RWPE1 (cell line): ENCODE data around the gene PTGIR.

Source experiments
- CTCF ChIA-PET: fragments of 350-600 bp; sonication (Branson Sonifier 250); formaldehyde crosslinking; extraction: SDS; loops from one replicate; lab custom pipeline; 2021; lab: Yijun Ruan, JAX
- POLR2A ChIA-PET: fragments of 400-600 bp; formaldehyde crosslinking; extraction: SDS; loops from one replicate; lab custom pipeline; 2020; ENCODE audit warnings: antibody characterized with exemption; ENCODE audit not compliant: low non-redundant PET; lab: Yijun Ruan, JAX
- DNase-seq: peaks from one replicate; pipeline ENCODE4 v3.0.0; 2012; ENCODE audit warnings: low spot score
- H3K27ac ChIP-seq: fragments of 450-650 bp; 2 replicates; pipeline ENCODE4 v1.5.1; 2017
- CTCF ChIP-seq: fragments of 450-650 bp; conservative IDR thresholded peaks from 2 replicates; pipeline ENCODE4 v1.5.1; 2017; ENCODE audit warnings: low read depth, mild to moderate bottlenecking

The PTGIR gene

DNA sequence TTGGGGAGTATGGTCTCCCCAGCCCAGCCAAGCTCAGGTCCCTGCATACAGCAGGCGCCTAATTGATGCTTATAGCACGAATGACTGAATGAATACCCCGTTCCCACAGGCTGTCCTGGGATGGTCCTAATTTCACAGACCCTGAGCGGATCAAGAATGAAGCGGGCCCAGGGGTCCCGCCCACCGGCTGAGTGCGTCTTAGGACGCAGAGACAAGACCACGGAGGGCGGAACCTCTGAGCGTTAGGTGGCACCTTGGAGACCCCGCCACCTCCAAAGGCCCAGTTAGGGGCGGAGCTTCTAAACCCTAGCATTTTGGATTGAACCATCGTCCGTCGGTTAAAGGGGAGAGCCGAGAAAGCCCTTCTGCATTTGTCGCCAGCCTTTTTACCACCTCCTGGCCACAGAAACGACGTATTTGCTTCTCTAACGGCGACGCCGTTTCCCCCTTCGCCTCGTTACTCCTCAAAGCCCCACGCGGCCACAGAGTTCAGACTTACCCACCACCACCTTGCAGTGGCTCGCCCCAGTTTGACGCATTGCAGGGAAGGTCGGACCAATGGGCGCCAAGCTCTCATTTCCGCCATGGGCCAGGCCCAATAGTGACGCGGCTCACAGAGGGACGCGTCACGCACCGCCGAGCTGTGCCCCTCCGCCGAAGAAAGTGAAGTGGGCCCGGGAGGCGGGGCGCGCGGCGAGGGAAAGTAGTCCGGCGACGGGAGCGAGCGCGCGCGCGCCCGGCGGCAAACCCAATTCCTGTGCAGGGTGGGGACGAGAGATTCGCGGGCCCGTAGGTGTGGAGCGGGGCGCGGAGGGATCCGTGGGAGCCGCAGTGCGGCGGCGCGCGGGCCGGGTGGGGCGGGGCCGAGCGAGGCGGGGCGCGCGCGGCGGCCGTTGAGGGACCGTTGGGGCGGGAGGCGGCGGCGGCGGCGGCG, 24.2 kb downstream of the PTGIR start:
- CTCF ChIA-PET: interaction anchor here (0.6 to 0.9 kb wide), 2 partner anchors 14 to 104 kb away, joined by 3 read pairs; no protein-coding TSS in a partner anchor

GRCh38 chr19:46599716-46600373, 25.0 kb downstream of the PTGIR start:
- peak overlapping the region; percentile 97 for H3K27ac ChIP-seq
- DNase-seq: no peak
- TF ChIP-seq CTCF: no peak
- ChIA-PET CTCF (interaction anchor here (0.9 kb wide), 1 partner anchor 14 kb away, joined by 3 read pairs; no protein-coding TSS in a partner anchor), POLR2A (interaction anchor here (0.5 to 0.7 kb wide), 3 partner anchors 9 to 73 kb away, joined by 3 to 4 read pairs (median 3); no protein-coding TSS in a partner anchor)

More for the DNA sequence above, 24.2 kb downstream of the PTGIR start:
- H3K27ac ChIP-seq: peak overlapping the region; percentile 97
- no peak for TF ChIP-seq CTCF
- POLR2A ChIA-PET: interaction anchor here (0.5 to 0.7 kb wide), 5 partner anchors 8 to 207 kb away, joined by 3 to 4 read pairs (median 3); no protein-coding TSS in a partner anchor
- DNase-seq: peak; percentile 99

DNA sequence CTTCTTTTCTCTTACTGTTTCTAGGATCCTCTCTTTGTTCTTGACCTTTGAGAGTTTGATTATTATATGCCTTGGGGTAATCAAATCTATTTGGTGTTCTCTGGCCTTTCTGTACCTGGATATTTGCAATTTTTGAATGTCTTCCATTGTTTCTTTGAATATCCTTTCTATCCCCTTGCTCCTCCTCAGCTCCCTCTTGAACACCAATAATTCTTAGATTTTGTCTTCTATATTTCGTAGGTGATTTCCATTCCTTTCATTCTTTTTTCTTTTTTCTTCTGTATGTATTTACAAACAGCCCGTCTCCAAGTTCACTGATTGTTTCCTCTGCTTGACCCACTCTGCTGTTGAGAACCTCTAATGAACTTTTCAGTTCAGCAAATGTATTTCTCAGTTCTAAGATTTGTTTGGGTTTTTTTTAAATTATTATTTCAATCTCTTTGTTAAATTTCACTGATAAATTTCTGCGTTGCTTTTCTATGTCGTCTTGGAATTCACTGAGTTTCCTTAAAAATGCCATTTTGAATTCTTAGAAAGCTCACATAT, 26.4 kb downstream of the PTGIR start:
- no peak overlapping the region for H3K27ac ChIP-seq
- ChIA-PET POLR2A (no interaction called here), CTCF (interaction anchor here (0.6 kb wide), 1 partner anchor 61 kb away, joined by 3 read pairs; no protein-coding TSS in a partner anchor)
- TF ChIP-seq CTCF: no peak
- DNase-seq: no peak

DNA sequence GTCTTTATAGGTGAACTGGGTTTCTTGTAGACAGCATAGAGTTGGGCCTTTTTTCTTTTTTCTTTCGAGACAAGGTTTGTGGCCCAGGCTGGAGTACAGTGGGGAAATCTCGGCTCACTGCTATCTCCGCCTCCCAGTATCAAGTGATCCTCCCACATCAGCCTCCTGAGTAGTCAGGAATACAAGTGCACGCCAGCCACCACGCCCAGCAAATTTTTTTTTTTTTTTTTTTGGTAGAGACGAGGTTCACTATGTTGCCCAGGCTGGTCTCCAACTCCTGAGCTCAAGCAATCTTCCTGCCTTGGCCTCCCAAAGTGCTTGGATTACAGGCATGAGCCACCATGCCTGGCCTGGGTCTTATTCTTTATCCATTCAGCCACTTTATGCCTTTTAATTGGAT, 28.9 kb downstream of the PTGIR start:
- ChIA-PET POLR2A (interaction anchor here (0.6 kb wide), 1 partner anchor 29 kb away, joined by 3 read pairs; no protein-coding TSS in a partner anchor), CTCF (no interaction called here)
- no peak overlapping the region for H3K27ac ChIP-seq
- TF ChIP-seq CTCF: no peak
- no peak for DNase-seq

DNA sequence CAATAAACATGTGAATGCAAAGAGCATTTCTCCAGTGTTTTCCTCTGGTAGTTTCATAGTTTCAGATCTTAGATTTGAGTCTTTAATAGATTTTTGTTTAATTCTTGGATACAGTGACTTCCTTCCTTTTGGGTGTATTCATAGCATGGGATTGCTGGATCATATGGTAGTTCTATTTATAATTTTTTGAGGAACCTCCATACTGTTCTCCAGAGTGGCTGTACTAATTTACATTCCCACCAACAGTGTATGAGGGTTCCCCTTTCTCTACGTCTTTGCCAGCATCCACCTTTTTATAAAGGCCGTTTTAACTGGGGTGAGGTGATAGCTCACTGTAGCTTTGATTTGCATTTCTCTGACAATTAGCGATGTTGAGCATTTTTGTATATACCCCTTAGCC, 33.0 kb downstream of the PTGIR start:
- no peak for TF ChIP-seq CTCF
- H3K27ac ChIP-seq: no peak overlapping the region
- ChIA-PET CTCF (interaction anchor here (0.6 kb wide), 1 partner anchor 313 kb away, joined by 3 read pairs; no protein-coding TSS in a partner anchor), POLR2A (no interaction called here)
- no peak for DNase-seq

GRCh38 chr19:46591254-46591653, 33.6 kb downstream of the PTGIR start:
- no peak for DNase-seq
- no peak for TF ChIP-seq CTCF
- CTCF ChIA-PET: no interaction called here
- no peak overlapping the region for H3K27ac ChIP-seq
- POLR2A ChIA-PET: no interaction called here
